GM23248 (cell line): ENCODE measurements around the gene EIF3A. TPM values are rescaled to one million over a fixed set of nuclear protein-coding genes. Genes with fewer than 3 reads are reported as not detected.
A peak's percentile ranks its signal among the peaks of the same experiment; 100 is the strongest.

Source experiments
- DNase-seq: peaks from one replicate; pipeline ENCODE4 v3.0.0-alpha.2; 2015
- H2AFZ ChIP-seq: fragments of 200-600 bp; sonication (generic); 2 replicates; pipeline ENCODE4 v1.6.1; 2016; ENCODE audit warnings: antibody characterized with exemption
- H3F3A ChIP-seq: fragments of 200-600 bp; sonication (generic); 2 replicates; pipeline ENCODE4 v1.6.1; 2016; ENCODE audit warnings: mild to moderate bottlenecking, antibody characterized with exemption, mixed run types; ENCODE audit not compliant: insufficient read depth
- H3K27ac ChIP-seq: fragments of 200-600 bp; sonication (generic); 2 replicates; pipeline ENCODE4 v1.5.1; 2016; ENCODE audit warnings: mild to moderate bottlenecking
- H3K27me3 ChIP-seq: fragments of 200-600 bp; sonication (generic); replicated peaks from 2 replicates; pipeline ENCODE4 v1.6.1; 2016; ENCODE audit warnings: mild to moderate bottlenecking; ENCODE audit not compliant: insufficient read depth
- H3K36me3 ChIP-seq: fragments of 200-600 bp; sonication (generic); 2 replicates; pipeline ENCODE4 v1.6.1; 2016; ENCODE audit warnings: low read depth, mild to moderate bottlenecking
- H3K4me1 ChIP-seq: fragments of 200-600 bp; sonication (generic); 2 replicates; pipeline ENCODE4 v1.6.1; 2016; ENCODE audit warnings: mild to moderate bottlenecking; ENCODE audit not compliant: insufficient read depth
- H3K4me2 ChIP-seq: fragments of 200-600 bp; sonication (generic); one replicate; pipeline ENCODE4 v1.6.1; 2016; ENCODE audit warnings: mild to moderate bottlenecking; ENCODE audit not compliant: unreplicated experiment
- H3K4me3 ChIP-seq: fragments of 200-600 bp; sonication (generic); 2 replicates; pipeline ENCODE4 v1.5.1; 2016; ENCODE audit warnings: mild to moderate bottlenecking
- H3K79me2 ChIP-seq: fragments of 200-600 bp; sonication (generic); 2 replicates; pipeline ENCODE4 v1.6.1; 2016; ENCODE audit warnings: mild to moderate bottlenecking; ENCODE audit not compliant: insufficient read depth
- H3K9ac ChIP-seq: fragments of 200-600 bp; sonication (generic); 2 replicates; pipeline ENCODE4 v1.6.1; 2016; ENCODE audit warnings: mild to moderate bottlenecking
- H3K9me2 ChIP-seq: fragments of 200-600 bp; sonication (generic); 2 replicates; pipeline ENCODE4 v1.6.1; 2016; ENCODE audit warnings: mixed run types, mild to moderate bottlenecking, moderate library complexity; ENCODE audit not compliant: insufficient read depth
- H3K9me3 ChIP-seq: fragments of 200-600 bp; sonication (generic); one replicate; pipeline ENCODE4 v1.6.1; 2017; ENCODE audit warnings: low read depth
- H4K20me1 ChIP-seq: fragments of 200-600 bp; sonication (generic); 2 replicates; pipeline ENCODE4 v1.6.0; 2016; ENCODE audit not compliant: insufficient read depth
- EZH2 ChIP-seq: fragments of 200-600 bp; sonication (generic); IDR thresholded peaks from 2 replicates; pipeline ENCODE4 v1.6.1; 2018; ENCODE audit warnings: antibody characterized with exemption, mild to moderate bottlenecking; ENCODE audit not compliant: insufficient read depth, poor library complexity, severe bottlenecking
- EZH2phosphoT487 ChIP-seq: fragments of 200-600 bp; sonication (generic); IDR thresholded peaks from 2 replicates; pipeline ENCODE4 v1.6.1; 2018; ENCODE audit warnings: antibody characterized with exemption, moderate library complexity, mild to moderate bottlenecking, low read depth; ENCODE audit not compliant: insufficient read depth
- WGBS, 2 experiments: methylation state at CpG; one replicate each; pipeline ENCODE4 v1.1.6; 2015 to 2017; ENCODE audit warnings: low lambda C conversion rate in 2 of 2, low coverage in 1 of 2; ENCODE audit errors: missing lambda C conversion rate in 2 of 2; 5-methylcytosine and 5-hydroxymethylcytosine counted together
- in situ Hi-C: fragments of 300-500 bp; cut with MboI; formaldehyde crosslinking; loops from 2 replicates; pipeline ENCODE4 v1.15.0; 2020
- polyA plus RNA-seq: library from polyadenylated mRNA; unstranded; fragments of >200 nt; fragmentation: Nextera tagmentation; extraction: Ambion mirVana; gene quantifications from 2 replicates; pipeline ENCODE4 v1.2.1, GENCODE V29; 2016
- total RNA-seq: library from RNA; depleted of rRNA; stranded (reverse); fragments of >200 nt; shearing (Covaris generic); gene quantifications from 2 replicates; pipeline ENCODE4 v1.2.3, GENCODE V29; 2014

The EIF3A gene
- total and polyA plus RNA-seq, 2 experiments from 2014 or later = 74.5 to 91.3 TPM

- DNase-seq = no peak
- no peaks in the 10 kb centered on the region for H3K27me3 ChIP-seq
- H3K9me2 ChIP-seq = no peaks in the 10 kb centered on the region
- in situ Hi-C loops = no loop called here
- no peak overlapping the region for H3K9ac ChIP-seq
- peaks cover 31% of the 10 kb centered on the region for H3K36me3 ChIP-seq
- WGBS, 2 experiments = 61 to 64% methylated on average over 7 of the region's 7 CpGs
- H2AFZ ChIP-seq = no peak overlapping the region
- H3K4me3 ChIP-seq = no peak overlapping the region
- TF ChIP-seq EZH2phosphoT487 (no peak), EZH2 (no peak)
- peaks cover 44% of the 10 kb centered on the region for H3F3A ChIP-seq
- no peaks in the 10 kb centered on the region for H3K4me1 ChIP-seq
- no peaks in the 10 kb centered on the region for H3K9me3 ChIP-seq
- no peaks in the 10 kb centered on the region for H3K79me2 ChIP-seq
- no peak overlapping the region for H3K27ac ChIP-seq
- H4K20me1 ChIP-seq = no peaks in the 10 kb centered on the region
- H3K4me2 ChIP-seq = peak overlapping the region; percentile 62
Observed at GRCh38 chr10:119031496-119032059, 49.0 kb downstream of the EIF3A start.

- peak overlapping the region; percentile 23 for H3K9ac ChIP-seq
- H3K9me2 ChIP-seq = no peaks in the 10 kb centered on the region
- H3K4me2 ChIP-seq = peak overlapping the region; percentile 62
- no peaks in the 10 kb centered on the region for H4K20me1 ChIP-seq
- in situ Hi-C loops = no loop called here
- WGBS, 2 experiments = 7% methylated on average over 43 to 45 of the region's 65 CpGs
- H3K9me3 ChIP-seq = no peaks in the 10 kb centered on the region
- H3K79me2 ChIP-seq = no peaks in the 10 kb centered on the region
- H3K4me1 ChIP-seq = peaks cover 1% of the 10 kb centered on the region
- H2AFZ ChIP-seq = no peak overlapping the region
- peak overlapping the region; percentile 67 for H3K4me3 ChIP-seq
- peaks cover 36% of the 10 kb centered on the region for H3F3A ChIP-seq
- H3K27me3 ChIP-seq = no peaks in the 10 kb centered on the region
- DNase-seq = peak; percentile 57
- no peak overlapping the region for H3K27ac ChIP-seq
- no peak for TF ChIP-seq EZH2
- TF ChIP-seq EZH2phosphoT487 = no peak
- peaks cover 22% of the 10 kb centered on the region for H3K36me3 ChIP-seq
Observed at GRCh38 chr10:119030421-119031250, 50.0 kb downstream of the EIF3A start.

GRCh38 chr10:119029613-119030420 is 50.8 kb downstream of the EIF3A start, which contains the start of gene NANOS1:
TSS of gene NANOS1 (plus strand) at chr10:119029714. CDS start at chr10:119029802, 88 bp downstream.
- Histone ChIP-seq H3K4me2 (peak within 1 kb of the TSS; percentile 67), H3F3A (peaks cover 36% of the 10 kb centered on the region), H3K27me3 (no peaks in the 10 kb centered on the region), H2AFZ (no peak within 1 kb of the TSS; the same call in 1 of the 2 replicates), H4K20me1 (no peaks in the 10 kb centered on the region), H3K79me2 (no peaks in the 10 kb centered on the region), H3K27ac (no peak within 1 kb of the TSS), H3K36me3 (peaks cover 21% of the 10 kb centered on the region), H3K9me3 (no peaks in the 10 kb centered on the region), H3K9ac (peak within 1 kb of the TSS; percentile 23), H3K9me2 (no peaks in the 10 kb centered on the region), H3K4me3 (peak within 1 kb of the TSS; percentile 67), H3K4me1 (peaks cover 7% of the 10 kb centered on the region)
- TF ChIP-seq EZH2phosphoT487 (no peak), EZH2 (no peak)
- in situ Hi-C loops = no loop called here
- WGBS, 2 experiments = 1 to 2% methylated on average over 16 to 28 of the region's 136 CpGs
- peak; percentile 58 for DNase-seq
